Thyroid gland (tissue), 4 donors: ENCODE data around the gene UGGT1.

Source experiments
- POLR2A ChIP-seq, 2 donors: fragments of 450-650 bp; IDR thresholded peaks; one replicate each; pipeline ENCODE4 v1.6.1; 2017; ENCODE audit warnings: antibody characterized with exemption in 2 of 2, mild to moderate bottlenecking in 2 of 2, moderate library complexity in 1 of 2
- TF ChIP-seq, protein P1 (sequence below), 6 experiments: fragments of 200-600 bp in 3 of 6; fragments of 450-650 bp in 3 of 6; sonication (generic) in 3 of 6; IDR thresholded peaks; one replicate each; pipeline ENCODE4 v1.5.1; 2016 to 2019; ENCODE audit warnings: antibody characterized with exemption in 6 of 6, mild to moderate bottlenecking in 2 of 6, inconsistent platforms in 1 of 6, moderate library complexity in 1 of 6

- TF ChIP-seq, protein P1, sequence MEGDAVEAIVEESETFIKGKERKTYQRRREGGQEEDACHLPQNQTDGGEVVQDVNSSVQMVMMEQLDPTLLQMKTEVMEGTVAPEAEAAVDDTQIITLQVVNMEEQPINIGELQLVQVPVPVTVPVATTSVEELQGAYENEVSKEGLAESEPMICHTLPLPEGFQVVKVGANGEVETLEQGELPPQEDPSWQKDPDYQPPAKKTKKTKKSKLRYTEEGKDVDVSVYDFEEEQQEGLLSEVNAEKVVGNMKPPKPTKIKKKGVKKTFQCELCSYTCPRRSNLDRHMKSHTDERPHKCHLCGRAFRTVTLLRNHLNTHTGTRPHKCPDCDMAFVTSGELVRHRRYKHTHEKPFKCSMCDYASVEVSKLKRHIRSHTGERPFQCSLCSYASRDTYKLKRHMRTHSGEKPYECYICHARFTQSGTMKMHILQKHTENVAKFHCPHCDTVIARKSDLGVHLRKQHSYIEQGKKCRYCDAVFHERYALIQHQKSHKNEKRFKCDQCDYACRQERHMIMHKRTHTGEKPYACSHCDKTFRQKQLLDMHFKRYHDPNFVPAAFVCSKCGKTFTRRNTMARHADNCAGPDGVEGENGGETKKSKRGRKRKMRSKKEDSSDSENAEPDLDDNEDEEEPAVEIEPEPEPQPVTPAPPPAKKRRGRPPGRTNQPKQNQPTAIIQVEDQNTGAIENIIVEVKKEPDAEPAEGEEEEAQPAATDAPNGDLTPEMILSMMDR (IDR thresholded peaks at IDR 0.05) = no peak
- no peak for TF ChIP-seq POLR2A (IDR thresholded peaks at IDR 0.05)
Measured at GRCh38 chr2:128217671-128218070, 126.7 kb downstream of the UGGT1 start.
